Esophagus muscularis mucosa (tissue), 4 donors: Measurements from ENCODE around the gene PANX3.

Source experiments
- CTCF ChIP-seq, 3 experiments: fragments of 200-600 bp in 2 of 3; fragments of 450-650 bp in 1 of 3; sonication (generic) in 2 of 3; IDR thresholded peaks; one replicate each; pipeline ENCODE4 v1.5.1; 2017 to 2019; ENCODE audit warnings: antibody characterized with exemption in 3 of 3, mild to moderate bottlenecking in 2 of 3, moderate library complexity in 1 of 3
- EP300 ChIP-seq: sonication (generic); formaldehyde crosslinking; IDR thresholded peaks from one replicate; pipeline ENCODE4 v1.6.1; 2017; ENCODE audit warnings: antibody characterized with exemption
- POLR2A ChIP-seq: fragments of 450-650 bp; IDR thresholded peaks from one replicate; pipeline ENCODE4 v1.6.1; 2017; ENCODE audit warnings: antibody characterized with exemption, moderate library complexity, mild to moderate bottlenecking, low read depth

- TF ChIP-seq CTCF (IDR thresholded peaks at IDR 0.05), result no peak
- TF ChIP-seq POLR2A, result no peak
- no peak for TF ChIP-seq EP300
These were observed 933 bp upstream of the PANX3 start for GRCh38 chr11:124610295-124610694.
